Lung (tissue), 12 donors: Measurements from ENCODE around the gene EPHB1. TPM values are rescaled to one million over a fixed set of nuclear protein-coding genes. Genes with fewer than 3 reads are reported as not detected.

Source experiments
- ATAC-seq: fragments of 200-7000 bp; cut with Tn5 transposase; one replicate; pipeline ENCODE4 v1.9.1; 2020; ENCODE audit warnings: moderate number of reproducible peaks; ENCODE audit not compliant: insufficient read depth, low FRiP score
- DNase-seq, 3 donors: peaks; one replicate each; pipeline ENCODE4 v3.0.0-alpha.2; 2013 to 2017
- H3K27ac ChIP-seq, 2 donors: one replicate each; pipeline ENCODE4 v1.5.1; 2013; ENCODE audit warnings: mild to moderate bottlenecking in 2 of 2, moderate library complexity in 2 of 2, control low read depth in 1 of 2, inconsistent platforms in 1 of 2, low read depth in 1 of 2, low read length in 1 of 2
- H3K27me3 ChIP-seq, 3 donors: one replicate each; pipeline ENCODE4 v1.5.1; 2013; ENCODE audit warnings: low read length in 2 of 3; ENCODE audit not compliant: control insufficient read depth in 3 of 3, insufficient read depth in 3 of 3
- H3K36me3 ChIP-seq, 4 donors: one replicate each; pipeline ENCODE4 v1.5.1; 2013; ENCODE audit warnings: low read length in 4 of 4, mild to moderate bottlenecking in 1 of 4, moderate library complexity in 1 of 4; ENCODE audit not compliant: control insufficient read depth in 4 of 4, insufficient read depth in 4 of 4
- H3K4me1 ChIP-seq, 5 donors: one replicate each; pipeline ENCODE4 v1.5.1; 2013; ENCODE audit warnings: low read length in 5 of 5, mild to moderate bottlenecking in 2 of 5, moderate library complexity in 1 of 5; ENCODE audit not compliant: control insufficient read depth in 5 of 5, insufficient read depth in 5 of 5
- H3K4me3 ChIP-seq: one replicate; pipeline ENCODE4 v1.5.1; 2013; ENCODE audit warnings: mild to moderate bottlenecking, control low read depth, moderate library complexity
- H3K9ac ChIP-seq, 2 donors: one replicate each; pipeline ENCODE4 v1.5.1; 2013; ENCODE audit warnings: low read length in 2 of 2, control low read depth in 1 of 2; ENCODE audit not compliant: insufficient read depth in 1 of 2
- H3K9me3 ChIP-seq, 4 donors: one replicate each; pipeline ENCODE4 v1.5.1; 2013; ENCODE audit warnings: low read length in 3 of 4, mild to moderate bottlenecking in 1 of 4, moderate library complexity in 1 of 4; ENCODE audit not compliant: control insufficient read depth in 4 of 4, insufficient read depth in 3 of 4
- CTCF ChIP-seq: IDR thresholded peaks from 2 replicates; pipeline ENCODE4 v1.5.1; 2012; ENCODE audit warnings: mild to moderate bottlenecking; ENCODE audit errors: control extremely low read depth, extremely low read depth
- WGBS, 2 donors: extraction: QIAGEN DNeasy Blood & Tissue Kit; methylation state at CpG; one replicate each; pipeline ENCODE4 v1.1.7; 2013; 5-methylcytosine and 5-hydroxymethylcytosine counted together
- polyA plus RNA-seq, 2 donors: library from polyadenylated mRNA; stranded (reverse); fragments of 200-250 nt; gene quantifications; one replicate each; pipeline ENCODE4 v1.2.1, GENCODE V29; 2013
- total RNA-seq, 2 donors: library from RNA; depleted of rRNA in 1 of 2; stranded (reverse); fragments of >200 nt in 1 of 2; gene quantifications; one replicate each; pipeline ENCODE4 v1.2.1, GENCODE V29; 2014 to 2021
- donor health status: control.
- donor health status: control.
- donor health status: Bipolar disorder and iron deficiency.
- donor health status: healthy.
- donor health status: DM: yes; HTN: yes; CAD: no.

Gene EPHB1
- total and polyA plus RNA-seq, 4 donors, result 0.30 to 6.3 (median 2.1) TPM

GRCh38 chr3:134802428-134803050 lies 7.5 kb downstream of the EPHB1 start:
- peaks cover 0 to under 1% (median 0%) of the 10 kb centered on the region in 5 donors for H3K4me1 ChIP-seq
- TF ChIP-seq CTCF, result no peak
- no peak overlapping the region for H3K9ac ChIP-seq
- 48 to 59% methylated on average over 2 of the region's 2 CpGs for WGBS, 2 donors
- H3K4me3 ChIP-seq, result no peak overlapping the region
- DNase-seq (no peak), ATAC-seq (no peak)
- H3K36me3 ChIP-seq, result no peaks in the 10 kb centered on the region
- H3K9me3 ChIP-seq, result no peaks in the 10 kb centered on the region
- H3K27ac ChIP-seq, result no peak overlapping the region
- H3K27me3 ChIP-seq, result peaks cover 0 to 31% (median 23%) of the 10 kb centered on the region in 3 donors

GRCh38 chr3:134803051-134803505 lies 8.0 kb downstream of the EPHB1 start:
- no peak overlapping the region for H3K9ac ChIP-seq
- no peaks in the 10 kb centered on the region for H3K9me3 ChIP-seq
- WGBS, 2 donors, result 63 to 66% methylated on average over 3 of the region's 3 CpGs
- DNase-seq (no peak), ATAC-seq (no peak)
- TF ChIP-seq CTCF, result no peak
- no peaks in the 10 kb centered on the region for H3K36me3 ChIP-seq
- H3K27me3 ChIP-seq, result peaks cover 0 to 26% (median 18%) of the 10 kb centered on the region in 3 donors
- no peak overlapping the region for H3K27ac ChIP-seq
- H3K4me3 ChIP-seq, result no peak overlapping the region
- no peaks in the 10 kb centered on the region for H3K4me1 ChIP-seq

- no peak for ATAC-seq
These were observed 8.6 kb downstream of the EPHB1 start for GRCh38 chr3:134803652-134804051.

More at GRCh38 chr3:134803652-134804051, 8.6 kb downstream of the EPHB1 start:
- Histone ChIP-seq H3K27me3 (peaks cover 0 to 20% (median 12%) of the 10 kb centered on the region in 3 donors), H3K9ac (no peak overlapping the region), H3K4me1 (no peaks in the 10 kb centered on the region), H3K36me3 (no peaks in the 10 kb centered on the region), H3K27ac (no peak overlapping the region), H3K9me3 (no peaks in the 10 kb centered on the region), H3K4me3 (no peak overlapping the region)
- WGBS, 2 donors, result 78 to 93% methylated on average over 4 of the region's 4 CpGs
- TF ChIP-seq CTCF, result no peak
- no peak for DNase-seq
